Activated CD8-positive, alpha-beta memory T cell treated with anti-CD3 and anti-CD28 coated beads, Interleukin-2, amount 10 ng/mL, durations not matched to agents 7 days and 5 days (primary cell): Measurements from ENCODE around the gene PPP2R2C. TPM values are rescaled to one million over a fixed set of nuclear protein-coding genes. Genes with fewer than 3 reads are reported as not detected.

Experiments used
- ATAC-seq: fragments of 150-1000 bp; cut with Tn5 transposase; one replicate; pipeline ENCODE4 v1.10.0; 2021; ENCODE audit warnings: moderate library complexity
- CTCF ChIA-PET: fragments of 350-600 bp; sonication (Branson Sonifier 250); formaldehyde crosslinking; loops from one replicate; lab custom pipeline; 2021; ENCODE audit warnings: antibody characterized with exemption; lab: Charles Lee
- DNase-seq: peaks from one replicate; pipeline ENCODE4 v3.0.0-alpha.2; 2020
- H3K27ac Mint-ChIP-seq: one replicate; pipeline ENCODE4 v1.8.0; 2021; ENCODE audit warnings: mild to moderate bottlenecking, mixed read lengths
- H3K27me3 Mint-ChIP-seq: one replicate; pipeline ENCODE4 v1.8.0; 2021; ENCODE audit warnings: mixed read lengths
- H3K36me3 Mint-ChIP-seq: one replicate; pipeline ENCODE4 v1.8.0; 2021; ENCODE audit warnings: mild to moderate bottlenecking, mixed read lengths
- H3K4me1 Mint-ChIP-seq: one replicate; pipeline ENCODE4 v1.8.0; 2021; ENCODE audit warnings: mixed read lengths
- H3K4me3 Mint-ChIP-seq: one replicate; pipeline ENCODE4 v1.8.0; 2021; ENCODE audit warnings: mild to moderate bottlenecking, moderate library complexity, mixed read lengths
- H3K9me3 Mint-ChIP-seq: one replicate; pipeline ENCODE4 v1.8.0; 2022; ENCODE audit warnings: low read depth, mixed read lengths
- total RNA-seq, 2 experiments: library from RNA; stranded (reverse); gene quantifications; one replicate each; pipeline ENCODE4 v1.2.3, GENCODE V29; 2021

The PPP2R2C gene
- total RNA-seq, 2 experiments from 2014 or later, result not detected

- H3K36me3 Mint-ChIP-seq, result no peaks in the 10 kb centered on the region
- H3K27ac Mint-ChIP-seq, result no peak overlapping the region
- peaks cover 10% of the 10 kb centered on the region for H3K27me3 Mint-ChIP-seq
- CTCF ChIA-PET, result interaction anchor here (1.0 to 2.4 kb wide), 7 partner anchors 13 to 281 kb away, joined by 3 to 11 read pairs (median 4); no protein-coding TSS in a partner anchor
- peaks cover 14% of the 10 kb centered on the region for H3K4me1 Mint-ChIP-seq
- no peaks in the 10 kb centered on the region for H3K9me3 Mint-ChIP-seq
- ATAC-seq, result no peak
- no peak overlapping the region for H3K4me3 Mint-ChIP-seq
- DNase-seq, result no peak
Observed at GRCh38 chr4:6279582-6280289, 192.7 kb downstream of the PPP2R2C start.

GRCh38 chr4:6278801-6279197 lies 193.6 kb downstream of the PPP2R2C start:
- Mint-ChIP-seq H3K27ac (peak overlapping the region; percentile 66), H3K9me3 (no peaks in the 10 kb centered on the region), H3K36me3 (no peaks in the 10 kb centered on the region), H3K27me3 (peaks cover 15% of the 10 kb centered on the region), H3K4me3 (no peak overlapping the region), H3K4me1 (peaks cover 14% of the 10 kb centered on the region)
- CTCF ChIA-PET, result interaction anchor here (0.8 to 2.4 kb wide), 7 partner anchors 12 to 280 kb away, joined by 3 to 11 read pairs (median 4); no protein-coding TSS in a partner anchor
- DNase-seq (peak; percentile 73), ATAC-seq (peak; percentile 78)

GRCh38 chr4:6277935-6278800 lies 194.2 kb downstream of the PPP2R2C start:
- Mint-ChIP-seq H3K4me3 (no peak overlapping the region), H3K9me3 (no peaks in the 10 kb centered on the region), H3K4me1 (peaks cover 14% of the 10 kb centered on the region), H3K27ac (peak overlapping the region; percentile 66), H3K36me3 (no peaks in the 10 kb centered on the region), H3K27me3 (peaks cover 16% of the 10 kb centered on the region)
- CTCF ChIA-PET, result interaction anchor here (0.8 to 2.4 kb wide), 7 partner anchors 11 to 280 kb away, joined by 3 to 11 read pairs (median 5); no protein-coding TSS in a partner anchor
- DNase-seq (no peak), ATAC-seq (peak; percentile 8)

GRCh38 chr4:6277139-6277802 lies 195.1 kb downstream of the PPP2R2C start:
- H3K4me1 Mint-ChIP-seq, result peaks cover 14% of the 10 kb centered on the region
- CTCF ChIA-PET, result interaction anchor here (1.8 to 2.4 kb wide), 3 partner anchors 17 to 279 kb away, joined by 4 to 11 read pairs (median 5); no protein-coding TSS in a partner anchor
- no peak for ATAC-seq
- no peak overlapping the region for H3K4me3 Mint-ChIP-seq
- H3K9me3 Mint-ChIP-seq, result no peaks in the 10 kb centered on the region
- H3K27ac Mint-ChIP-seq, result no peak overlapping the region
- H3K27me3 Mint-ChIP-seq, result peaks cover 23% of the 10 kb centered on the region
- no peak for DNase-seq
- no peaks in the 10 kb centered on the region for H3K36me3 Mint-ChIP-seq

GRCh38 chr4:6275898-6276806 lies 196.3 kb downstream of the PPP2R2C start:
- no peak overlapping the region for H3K4me3 Mint-ChIP-seq
- no peaks in the 10 kb centered on the region for H3K9me3 Mint-ChIP-seq
- H3K27ac Mint-ChIP-seq, result no peak overlapping the region
- no peaks in the 10 kb centered on the region for H3K36me3 Mint-ChIP-seq
- DNase-seq, result no peak
- H3K27me3 Mint-ChIP-seq, result peaks cover 34% of the 10 kb centered on the region
- H3K4me1 Mint-ChIP-seq, result peaks cover 18% of the 10 kb centered on the region
- CTCF ChIA-PET, result interaction anchor here (0.6 to 2.2 kb wide), 2 partner anchors 12 to 16 kb away, joined by 4 read pairs; no protein-coding TSS in a partner anchor
- ATAC-seq, result no peak

- Mint-ChIP-seq H3K4me1 (peaks cover 21% of the 10 kb centered on the region), H3K27me3 (peaks cover 41% of the 10 kb centered on the region), H3K27ac (no peak overlapping the region), H3K4me3 (no peak overlapping the region), H3K36me3 (no peaks in the 10 kb centered on the region), H3K9me3 (no peaks in the 10 kb centered on the region)
- DNase-seq (no peak), ATAC-seq (no peak)
- CTCF ChIA-PET, result interaction anchor here (0.6 to 0.9 kb wide), 2 partner anchors 11 to 12 kb away, joined by 3 to 4 read pairs; no protein-coding TSS in a partner anchor
Observed at GRCh38 chr4:6275351-6275750, 197.1 kb downstream of the PPP2R2C start.

- Mint-ChIP-seq H3K27me3 (peaks cover 45% of the 10 kb centered on the region), H3K27ac (no peak overlapping the region), H3K4me1 (peaks cover 20% of the 10 kb centered on the region), H3K9me3 (no peaks in the 10 kb centered on the region), H3K36me3 (no peaks in the 10 kb centered on the region), H3K4me3 (no peak overlapping the region)
- CTCF ChIA-PET, result interaction anchor here (1.0 to 30.7 kb wide), 2 partner anchors 34 to 54 kb away, joined by 3 to 685 read pairs; no protein-coding TSS in a partner anchor
- DNase-seq (no peak), ATAC-seq (no peak)
Observed at GRCh38 chr4:6273661-6273990, 198.8 kb downstream of the PPP2R2C start.

GRCh38 chr4:6272863-6273660 lies 199.4 kb downstream of the PPP2R2C start:
- Mint-ChIP-seq H3K36me3 (no peaks in the 10 kb centered on the region), H3K4me1 (peaks cover 15% of the 10 kb centered on the region), H3K9me3 (no peaks in the 10 kb centered on the region), H3K27ac (no peak overlapping the region), H3K27me3 (peaks cover 49% of the 10 kb centered on the region), H3K4me3 (no peak overlapping the region)
- no peak for ATAC-seq
- DNase-seq, result no peak
- CTCF ChIA-PET, result interaction anchor here (1.0 to 30.7 kb wide), 3 partner anchors 23 to 55 kb away, joined by 3 to 685 read pairs (median 37); no protein-coding TSS in a partner anchor

- Mint-ChIP-seq H3K4me1 (peaks cover 24% of the 10 kb centered on the region), H3K9me3 (no peaks in the 10 kb centered on the region), H3K27ac (no peak overlapping the region)
Observed at GRCh38 chr4:6271701-6272465, 200.5 kb downstream of the PPP2R2C start.

GRCh38 chr4:6271206-6271605 lies 201.2 kb downstream of the PPP2R2C start:
- H3K27me3 Mint-ChIP-seq, result peaks cover 58% of the 10 kb centered on the region
- CTCF ChIA-PET, result interaction anchor here (1.4 to 30.7 kb wide), 4 partner anchors 21 to 273 kb away, joined by 3 to 685 read pairs (median 20); no protein-coding TSS in a partner anchor
- H3K4me1 Mint-ChIP-seq, result peaks cover 24% of the 10 kb centered on the region
- H3K27ac Mint-ChIP-seq, result no peak overlapping the region
- no peaks in the 10 kb centered on the region for H3K9me3 Mint-ChIP-seq
- no peak overlapping the region for H3K4me3 Mint-ChIP-seq
- no peaks in the 10 kb centered on the region for H3K36me3 Mint-ChIP-seq
- ATAC-seq (no peak), DNase-seq (no peak)

More at GRCh38 chr4:6271701-6272465, 200.5 kb downstream of the PPP2R2C start:
- ATAC-seq, result no peak
- Mint-ChIP-seq H3K36me3 (no peaks in the 10 kb centered on the region), H3K27me3 (peaks cover 58% of the 10 kb centered on the region), H3K4me3 (no peak overlapping the region)
- CTCF ChIA-PET, result interaction anchor here (1.4 to 30.7 kb wide), 4 partner anchors 22 to 274 kb away, joined by 3 to 685 read pairs (median 20); no protein-coding TSS in a partner anchor
- no peak for DNase-seq
